ENCODE data around the gene PFAS. TPM values are rescaled to one million over a fixed set of nuclear protein-coding genes. Genes with fewer than 3 reads are reported as not detected.
"Not testable (repeated sequence)": the region's sequence is repeated elsewhere in the genome, so short reads cannot be mapped to it uniquely, and the experiment has no call there.

Gene PFAS
- total RNA-seq, 2 donors from 2014 or later = 13.6 to 61.7 TPM

GRCh38 chr17:8249621-8250500 is 772 bp downstream of the PFAS start:
- Histone ChIP-seq H3K9ac (ENCODE audit: low read depth in 2 of 2, low read length in 2 of 2) (peak overlapping the region; percentile 63 to 71), H3K4me3 (peak overlapping the region; percentile 70), H3K27me3 (no peaks in the 10 kb centered on the region), H3K9me3 (no peaks in the 10 kb centered on the region), H3K36me3 (no peaks in the 10 kb centered on the region), H3K4me1 (no peaks in the 10 kb centered on the region), H3K27ac (peak overlapping the region; percentile 98)
- no peak for DNase-seq
- TF ChIP-seq CTCF (IDR thresholded peaks at IDR 0.05) = no peak
- intact Hi-C loops (cut with DNase I) = loop anchor here (5.0 to 10.0 kb wide), 3 partner anchors 37 to 135 kb away; partner anchors contain the start of genes RANGRF and RPL26

GRCh38 chr17:8251411-8251810 is 2.3 kb downstream of the PFAS start:
- not testable (repeated sequence) for H3K27ac ChIP-seq; H3K9ac ChIP-seq (ENCODE audit: low read depth in 2 of 2, low read length in 2 of 2); DNase-seq; H3K4me1 ChIP-seq; H3K36me3 ChIP-seq; H3K4me3 ChIP-seq; H3K9me3 ChIP-seq; H3K27me3 ChIP-seq
- intact Hi-C loops (cut with DNase I) = loop anchor here (5.0 to 10.0 kb wide), 3 partner anchors 36 to 133 kb away; partner anchors contain the start of genes RANGRF and RPL26

GRCh38 chr17:8253801-8254200 is 4.7 kb downstream of the PFAS start:
- Histone ChIP-seq H3K4me3 (no peak overlapping the region), H3K4me1 (no peaks in the 10 kb centered on the region), H3K9ac (ENCODE audit: low read depth in 2 of 2, low read length in 2 of 2) (no peak overlapping the region), H3K9me3 (no peaks in the 10 kb centered on the region), H3K27me3 (no peaks in the 10 kb centered on the region), H3K27ac (no peak overlapping the region), H3K36me3 (no peaks in the 10 kb centered on the region)
- DNase-seq = peak; percentile 27
- intact Hi-C loops (cut with DNase I) = loop anchor here (5.0 to 10.0 kb wide), 3 partner anchors 34 to 131 kb away; partner anchors contain the start of genes RANGRF and RPL26
- peak; percentile 32 for TF ChIP-seq CTCF (IDR thresholded peaks at IDR 0.05)

- Histone ChIP-seq H3K36me3 (no peaks in the 10 kb centered on the region), H3K27me3 (no peaks in the 10 kb centered on the region), H3K9ac (ENCODE audit: low read depth in 2 of 2, low read length in 2 of 2) (no peak overlapping the region), H3K4me3 (no peak overlapping the region), H3K27ac (no peak overlapping the region), H3K9me3 (no peaks in the 10 kb centered on the region), H3K4me1 (no peaks in the 10 kb centered on the region)
- no peak for DNase-seq
- intact Hi-C loops (cut with DNase I) = loop anchor here (5.0 to 10.0 kb wide), 3 partner anchors 32 to 130 kb away; partner anchors contain the start of genes RANGRF and RPL26
- TF ChIP-seq CTCF (IDR thresholded peaks at IDR 0.05) = no peak
Observed at GRCh38 chr17:8254881-8255280, 5.8 kb downstream of the PFAS start.

GRCh38 chr17:8255499-8255898 is 6.4 kb downstream of the PFAS start:
- DNase-seq = no peak
- Histone ChIP-seq H3K36me3 (no peaks in the 10 kb centered on the region), H3K9ac (ENCODE audit: low read depth in 2 of 2, low read length in 2 of 2) (no peak overlapping the region), H3K27me3 (no peaks in the 10 kb centered on the region), H3K27ac (no peak overlapping the region), H3K4me3 (no peak overlapping the region), H3K4me1 (no peaks in the 10 kb centered on the region), H3K9me3 (no peaks in the 10 kb centered on the region)
- no peak for TF ChIP-seq CTCF (IDR thresholded peaks at IDR 0.05)
- intact Hi-C loops (cut with DNase I) = loop anchor here (10.0 kb wide), 1 partner anchor 129 kb away; the partner anchor contains the start of gene RPL26

GRCh38 chr17:8256291-8256690 is 7.2 kb downstream of the PFAS start:
- TF ChIP-seq CTCF (IDR thresholded peaks at IDR 0.05) = no peak
- Histone ChIP-seq H3K9ac (ENCODE audit: low read depth in 2 of 2, low read length in 2 of 2) (no peak overlapping the region), H3K9me3 (no peaks in the 10 kb centered on the region), H3K27me3 (no peaks in the 10 kb centered on the region), H3K4me3 (no peak overlapping the region), H3K4me1 (no peaks in the 10 kb centered on the region), H3K36me3 (no peaks in the 10 kb centered on the region), H3K27ac (no peak overlapping the region)
- no peak for DNase-seq
- intact Hi-C loops (cut with DNase I) = loop anchor here (10.0 kb wide), 1 partner anchor 129 kb away; the partner anchor contains the start of gene RPL26
